IgD-negative memory B cell (primary cell): ENCODE data around the gene RNF213. TPM values are rescaled to one million over a fixed set of nuclear protein-coding genes. Genes with fewer than 3 reads are reported as not detected.

ENCODE experiments used
- H3K27ac Mint-ChIP-seq, 3 donors: one replicate each; pipeline ENCODE4 v1.8.0; 2020 to 2022; ENCODE audit warnings: mild to moderate bottlenecking in 3 of 3, mixed read lengths in 3 of 3, moderate library complexity in 1 of 3
- H3K27me3 Mint-ChIP-seq: one replicate; pipeline ENCODE4 v1.8.0; 2021; ENCODE audit warnings: mixed read lengths
- H3K36me3 Mint-ChIP-seq: one replicate; pipeline ENCODE4 v1.8.0; 2020; ENCODE audit warnings: mild to moderate bottlenecking, mixed read lengths
- H3K4me1 Mint-ChIP-seq, 3 donors: one replicate each; pipeline ENCODE4 v1.8.0; 2020 to 2022; ENCODE audit warnings: mixed read lengths in 3 of 3, mild to moderate bottlenecking in 1 of 3
- H3K4me3 Mint-ChIP-seq, 4 donors: one replicate each; pipeline ENCODE4 v1.8.0; 2020 to 2022; ENCODE audit warnings: mild to moderate bottlenecking in 4 of 4, mixed read lengths in 4 of 4, moderate library complexity in 3 of 4
- H3K9me3 Mint-ChIP-seq, 3 donors: one replicate each; pipeline ENCODE4 v1.8.0; 2020 to 2021; ENCODE audit warnings: mixed read lengths in 3 of 3, mild to moderate bottlenecking in 1 of 3
- polyA plus RNA-seq: library from polyadenylated mRNA; unstranded; fragments of 300-500 nt; fragmentation: Illumina TruSeq; gene quantifications from one replicate; pipeline ENCODE4 v1.2.3, GENCODE V29; 2021

Gene RNF213
- polyA plus RNA-seq, 1 donor from 2014 or later, result 26.2 TPM

DNA sequence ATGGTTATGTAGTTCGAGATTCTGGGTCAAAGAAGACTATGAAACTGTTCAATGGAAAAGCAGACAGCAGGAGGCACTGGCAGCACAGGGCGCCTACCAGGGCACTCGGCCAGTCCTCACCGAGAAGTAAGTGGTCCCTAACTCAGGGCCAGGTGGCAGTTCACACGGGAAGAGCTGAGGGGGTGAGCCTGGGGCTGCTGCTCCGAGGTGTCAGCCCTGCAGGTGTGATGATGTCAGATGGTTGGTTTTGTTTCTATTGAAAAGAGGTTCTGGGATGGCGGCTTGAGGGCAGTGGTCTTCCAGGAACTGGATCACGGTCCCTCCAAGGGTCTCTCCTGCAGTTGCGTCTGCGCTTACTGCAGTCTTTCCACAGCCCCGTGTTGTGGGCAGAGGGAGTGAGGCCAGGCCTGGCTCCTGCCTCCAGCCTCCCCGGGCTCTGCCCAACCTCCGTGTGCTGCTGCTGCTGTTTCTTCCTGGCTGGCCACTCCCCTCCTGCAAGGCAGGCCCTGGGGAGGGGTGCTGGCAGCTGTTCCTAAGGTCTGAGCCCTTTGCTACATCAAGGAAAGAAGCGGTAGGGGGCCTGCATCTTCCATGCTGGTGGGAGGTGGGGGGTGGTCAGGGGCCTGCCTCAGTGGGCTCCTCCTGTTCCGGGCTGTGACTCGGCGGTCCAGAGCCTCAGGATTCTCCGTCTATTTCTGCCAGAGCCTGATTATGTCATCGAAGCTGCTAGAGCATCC lies 22.6 kb downstream of the RNF213 start:
- H3K36me3 Mint-ChIP-seq, result peaks cover 2% of the 10 kb centered on the region
- peaks cover 0 to 8% (median 8%) of the 10 kb centered on the region in 3 donors for H3K4me1 Mint-ChIP-seq
- H3K9me3 Mint-ChIP-seq, result no peaks in the 10 kb centered on the region
- no peaks in the 10 kb centered on the region for H3K27me3 Mint-ChIP-seq
- H3K27ac Mint-ChIP-seq, result peak overlapping the region in 2 of 3 donors; percentile 32 to 53
- H3K4me3 Mint-ChIP-seq, result no peak overlapping the region

DNA sequence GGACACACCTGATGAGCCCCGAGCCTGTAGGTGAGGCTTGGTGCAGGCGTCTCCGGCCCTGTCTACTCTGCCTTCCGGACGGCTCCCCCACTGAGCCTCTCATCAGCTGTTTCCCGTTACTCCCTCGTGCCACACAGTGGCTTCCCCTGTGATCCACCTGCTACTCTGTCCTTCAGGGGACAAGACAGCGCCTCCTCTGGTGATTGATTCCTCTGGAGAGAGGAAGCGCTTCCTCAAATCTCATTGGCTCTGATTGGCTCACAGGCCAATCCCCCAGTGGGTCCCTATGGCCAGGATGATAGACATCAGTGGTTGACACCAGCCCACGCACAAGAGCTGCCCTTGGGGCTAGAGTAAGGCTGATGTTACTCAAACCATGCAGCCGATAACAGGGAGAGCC lies 24.0 kb downstream of the RNF213 start:
- Mint-ChIP-seq H3K9me3 (no peaks in the 10 kb centered on the region), H3K27ac (peak overlapping the region in 1 of 3 donors; percentile 63), H3K36me3 (peaks cover 3% of the 10 kb centered on the region), H3K4me1 (peaks cover 0 to 10% (median 8%) of the 10 kb centered on the region in 3 donors), H3K27me3 (no peaks in the 10 kb centered on the region), H3K4me3 (no peak overlapping the region)

- peaks cover 0 to 10% (median 6%) of the 10 kb centered on the region in 3 donors for H3K4me1 Mint-ChIP-seq
- peaks cover 2% of the 10 kb centered on the region for H3K36me3 Mint-ChIP-seq
- no peak overlapping the region for H3K4me3 Mint-ChIP-seq
- H3K9me3 Mint-ChIP-seq, result no peaks in the 10 kb centered on the region
- no peak overlapping the region for H3K27ac Mint-ChIP-seq
- H3K27me3 Mint-ChIP-seq, result no peaks in the 10 kb centered on the region
Measured at GRCh38 chr17:80285237-80285920, 24.7 kb downstream of the RNF213 start.

GRCh38 chr17:80286638-80286960 lies 25.9 kb downstream of the RNF213 start:
- Mint-ChIP-seq H3K4me1 (peaks cover 0 to 7% (median 6%) of the 10 kb centered on the region in 3 donors), H3K27me3 (no peaks in the 10 kb centered on the region), H3K4me3 (no peak overlapping the region), H3K9me3 (no peaks in the 10 kb centered on the region), H3K27ac (no peak overlapping the region), H3K36me3 (peaks cover 2% of the 10 kb centered on the region)

- Mint-ChIP-seq H3K9me3 (no peaks in the 10 kb centered on the region), H3K4me1 (peaks cover 0 to 7% (median 6%) of the 10 kb centered on the region in 3 donors), H3K4me3 (no peak overlapping the region), H3K27ac (peak overlapping the region in 2 of 3 donors; percentile 31 to 59), H3K36me3 (peaks cover 2% of the 10 kb centered on the region), H3K27me3 (no peaks in the 10 kb centered on the region)
Measured at GRCh38 chr17:80287038-80287437, 26.4 kb downstream of the RNF213 start.

DNA sequence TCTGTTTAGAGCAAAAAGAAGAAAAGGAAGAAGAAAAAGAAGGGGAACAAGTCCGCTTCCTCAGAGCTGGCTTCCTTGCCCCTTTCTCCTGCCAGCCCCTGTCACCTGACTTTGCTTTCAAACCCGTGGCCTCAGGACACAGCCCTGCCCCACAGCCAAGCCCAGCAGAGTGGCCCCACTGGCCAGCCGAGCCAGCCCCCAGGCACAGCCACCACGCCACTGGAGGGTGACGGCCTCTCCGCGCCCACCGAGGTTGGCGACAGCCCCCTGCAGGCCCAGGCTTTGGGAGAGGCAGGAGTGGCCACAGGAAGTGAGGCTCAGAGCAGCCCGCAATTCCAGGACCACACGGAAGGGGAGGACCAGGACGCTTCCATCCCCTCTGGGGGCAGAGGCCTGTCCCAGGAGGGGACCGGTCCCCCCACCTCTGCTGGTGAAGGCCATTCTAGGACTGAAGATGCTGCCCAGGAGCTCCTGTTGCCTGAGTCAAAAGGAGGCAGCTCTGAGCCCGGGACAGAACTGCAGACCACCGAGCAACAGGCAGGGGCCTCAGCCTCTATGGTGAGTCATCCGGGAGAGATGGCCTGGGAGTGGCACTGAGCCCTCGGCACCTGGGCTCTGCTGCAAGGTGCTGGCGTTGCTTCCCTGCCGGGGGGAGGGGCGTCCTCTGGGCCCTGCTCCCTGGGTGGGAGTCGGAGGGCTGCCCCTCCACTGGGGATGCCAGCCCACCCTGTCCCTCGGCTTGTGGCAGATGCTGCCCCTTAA lies 27.3 kb downstream of the RNF213 start:
- H3K27me3 Mint-ChIP-seq, result no peaks in the 10 kb centered on the region
- peaks cover 2% of the 10 kb centered on the region for H3K36me3 Mint-ChIP-seq
- peak overlapping the region in 1 of 3 donors; percentile 59 for H3K27ac Mint-ChIP-seq
- no peaks in the 10 kb centered on the region for H3K9me3 Mint-ChIP-seq
- H3K4me3 Mint-ChIP-seq, result no peak overlapping the region
- H3K4me1 Mint-ChIP-seq, result peaks cover 0 to 5% (median 4%) of the 10 kb centered on the region in 3 donors

DNA sequence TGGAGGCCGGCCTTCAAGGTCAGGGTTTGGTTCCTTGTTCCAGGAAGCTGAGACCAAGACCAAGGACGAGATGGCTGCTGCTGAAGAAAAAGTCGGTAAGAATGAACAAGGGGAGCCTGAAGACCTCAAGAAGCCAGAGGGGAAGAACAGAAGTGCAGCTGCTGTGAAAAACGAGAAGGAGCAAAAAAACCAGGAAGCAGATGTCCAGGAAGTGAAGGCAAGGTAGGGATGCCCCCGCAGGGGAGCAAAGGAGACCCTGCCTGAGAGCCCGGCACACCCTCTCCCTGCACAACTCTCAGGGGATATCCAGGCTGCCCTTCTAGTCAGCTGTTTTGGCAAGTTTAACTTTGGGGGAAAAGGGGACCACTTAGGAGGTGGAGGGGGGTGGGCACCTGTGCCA lies 29.0 kb downstream of the RNF213 start:
- H3K4me1 Mint-ChIP-seq, result peaks cover under 1 to 4% (median 3%) of the 10 kb centered on the region in 3 donors
- peaks cover 2% of the 10 kb centered on the region for H3K36me3 Mint-ChIP-seq
- no peak overlapping the region for H3K27ac Mint-ChIP-seq

DNA sequence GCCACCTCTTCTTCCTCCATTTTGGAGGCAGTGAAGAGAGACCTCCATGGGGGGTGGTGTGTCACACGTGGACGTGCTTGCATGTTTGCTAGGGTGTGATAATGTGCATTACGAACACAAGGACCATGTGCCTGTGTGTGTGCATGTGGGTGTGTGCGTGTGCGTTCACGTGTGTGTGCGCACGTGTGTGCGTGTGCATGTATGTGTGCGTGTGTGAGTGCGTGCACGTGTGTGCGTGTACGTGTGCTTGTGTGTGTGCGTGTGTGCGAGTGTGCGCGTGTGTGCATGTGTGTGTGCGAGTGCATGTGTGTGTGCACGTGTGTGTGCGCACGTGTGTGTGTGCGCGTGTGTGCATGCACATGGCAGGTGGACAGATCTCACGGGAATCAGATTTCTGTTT lies 29.5 kb downstream of the RNF213 start:
- no peaks in the 10 kb centered on the region for H3K9me3 Mint-ChIP-seq
- H3K4me3 Mint-ChIP-seq, result no peak overlapping the region
- peak overlapping the region in 1 of 3 donors; percentile 53 for H3K27ac Mint-ChIP-seq
- H3K36me3 Mint-ChIP-seq, result peaks cover 2% of the 10 kb centered on the region
- peaks cover 0 to 4% (median 2%) of the 10 kb centered on the region in 3 donors for H3K4me1 Mint-ChIP-seq
- H3K27me3 Mint-ChIP-seq, result no peaks in the 10 kb centered on the region

More for the DNA sequence above, 29.0 kb downstream of the RNF213 start:
- Mint-ChIP-seq H3K9me3 (no peaks in the 10 kb centered on the region), H3K4me3 (no peak overlapping the region), H3K27me3 (no peaks in the 10 kb centered on the region)

DNA sequence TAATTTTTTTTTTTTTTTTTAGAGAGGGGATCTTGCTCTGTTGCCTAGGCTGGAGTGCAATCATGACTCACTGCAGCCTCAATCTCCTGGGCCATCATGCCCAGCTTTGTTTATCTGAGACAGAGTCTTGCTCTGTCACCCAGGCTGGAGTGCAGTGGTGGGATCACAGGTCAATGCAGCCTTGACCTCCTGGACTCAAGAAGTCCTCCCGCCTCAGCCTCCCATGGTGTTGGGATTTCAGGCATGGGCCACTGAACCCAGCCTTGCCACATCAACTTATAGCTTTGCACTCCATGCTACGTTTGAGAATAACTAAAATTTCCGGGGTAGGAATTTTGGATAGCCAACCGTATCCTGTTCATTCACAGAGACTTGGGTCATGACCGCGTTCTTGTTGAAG lies 30.6 kb downstream of the RNF213 start:
- Mint-ChIP-seq H3K4me1 (peaks cover 0 to 4% (median 2%) of the 10 kb centered on the region in 3 donors), H3K9me3 (no peaks in the 10 kb centered on the region)

GRCh38 chr17:80291691-80292487 lies 31.2 kb downstream of the RNF213 start:
- Mint-ChIP-seq H3K27me3 (no peaks in the 10 kb centered on the region), H3K9me3 (no peaks in the 10 kb centered on the region), H3K4me1 (peaks cover 0 to 4% (median 2%) of the 10 kb centered on the region in 3 donors), H3K4me3 (no peak overlapping the region), H3K36me3 (peaks cover 2% of the 10 kb centered on the region), H3K27ac (no peak overlapping the region)

More for the DNA sequence above, 30.6 kb downstream of the RNF213 start:
- H3K36me3 Mint-ChIP-seq, result peaks cover 2% of the 10 kb centered on the region
- H3K4me3 Mint-ChIP-seq, result no peak overlapping the region
- no peak overlapping the region for H3K27ac Mint-ChIP-seq
- no peaks in the 10 kb centered on the region for H3K27me3 Mint-ChIP-seq

DNA sequence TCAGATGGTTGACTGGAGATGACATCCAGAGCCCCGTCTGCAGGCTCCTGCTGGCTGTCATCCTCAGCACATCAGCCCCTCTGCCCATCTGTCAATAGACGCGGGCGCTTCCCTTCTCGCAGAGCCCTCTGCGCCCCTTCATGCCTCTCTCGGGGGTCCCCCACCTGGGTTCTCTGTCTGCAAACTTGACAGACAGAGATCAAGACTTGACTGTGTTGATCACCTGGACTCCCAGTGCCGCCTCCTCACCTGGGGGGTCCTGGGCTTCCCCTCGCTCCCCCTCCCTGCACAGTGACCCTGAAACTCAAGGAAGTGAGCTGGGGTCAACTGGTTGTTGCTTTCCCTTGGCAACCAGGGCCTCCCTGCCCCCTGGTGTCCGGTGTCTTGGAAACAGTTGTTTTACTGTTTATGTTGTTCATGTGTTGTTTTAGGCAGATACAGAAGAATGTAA lies 31.9 kb downstream of the RNF213 start:
- H3K36me3 Mint-ChIP-seq, result peaks cover 2% of the 10 kb centered on the region

DNA sequence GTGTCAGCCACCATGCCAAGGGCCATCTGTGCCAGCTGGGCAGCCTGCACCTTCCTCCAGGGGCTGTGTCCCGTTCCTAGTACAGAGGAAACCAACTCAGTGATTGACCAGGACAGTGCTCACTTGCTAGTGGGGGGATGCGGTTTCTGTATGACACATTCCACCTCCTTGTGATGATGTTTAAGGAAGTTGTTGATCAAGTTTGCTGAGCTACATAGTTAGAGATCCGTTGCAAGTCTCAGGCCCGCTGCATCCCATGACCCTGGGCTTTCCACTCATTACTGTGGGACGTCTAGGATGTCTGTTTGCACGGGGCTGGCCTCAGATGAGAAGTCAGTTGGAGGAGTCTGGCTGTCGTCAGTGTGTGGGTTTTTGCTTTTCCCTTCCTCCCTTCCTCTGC lies 33.6 kb downstream of the RNF213 start:
- peaks cover 0 to 4% (median 2%) of the 10 kb centered on the region in 3 donors for H3K4me1 Mint-ChIP-seq
- H3K27ac Mint-ChIP-seq, result peak overlapping the region in 2 of 3 donors; percentile 31 to 50
- H3K4me3 Mint-ChIP-seq, result no peak overlapping the region
- no peaks in the 10 kb centered on the region for H3K27me3 Mint-ChIP-seq
- H3K9me3 Mint-ChIP-seq, result no peaks in the 10 kb centered on the region
- H3K36me3 Mint-ChIP-seq, result peaks cover 7% of the 10 kb centered on the region

More for the DNA sequence above, 31.9 kb downstream of the RNF213 start:
- no peaks in the 10 kb centered on the region for H3K27me3 Mint-ChIP-seq
- H3K9me3 Mint-ChIP-seq, result no peaks in the 10 kb centered on the region
- H3K27ac Mint-ChIP-seq, result no peak overlapping the region
- H3K4me3 Mint-ChIP-seq, result no peak overlapping the region
- H3K4me1 Mint-ChIP-seq, result peaks cover 0 to 4% (median 2%) of the 10 kb centered on the region in 3 donors

- Mint-ChIP-seq H3K36me3 (peaks cover 8% of the 10 kb centered on the region), H3K27ac (peak overlapping the region in 1 of 3 donors; percentile 50), H3K4me1 (peaks cover 0 to 4% (median 1%) of the 10 kb centered on the region in 3 donors), H3K9me3 (no peaks in the 10 kb centered on the region), H3K27me3 (no peaks in the 10 kb centered on the region), H3K4me3 (no peak overlapping the region)
Measured at GRCh38 chr17:80294653-80295052, 34.0 kb downstream of the RNF213 start.

- no peaks in the 10 kb centered on the region for H3K9me3 Mint-ChIP-seq
- H3K27me3 Mint-ChIP-seq, result no peaks in the 10 kb centered on the region
- peaks cover 0 to 4% (median 1%) of the 10 kb centered on the region in 3 donors for H3K4me1 Mint-ChIP-seq
- H3K4me3 Mint-ChIP-seq, result no peak overlapping the region
- H3K27ac Mint-ChIP-seq, result no peak overlapping the region
- peaks cover 11% of the 10 kb centered on the region for H3K36me3 Mint-ChIP-seq
Measured at GRCh38 chr17:80295146-80295545, 34.5 kb downstream of the RNF213 start.
